ENCODE data around the gene CNIH3. TPM values are rescaled to one million over a fixed set of nuclear protein-coding genes. Genes with fewer than 3 reads are reported as not detected.

The CNIH3 gene
- total and polyA plus RNA-seq, 10 of the 15 experiments (the other 5 are each of a cell fraction or from before 2014, with no cell fraction given), result 0.77 to 5.8 (median 1.8) TPM

- DNase-seq (ENCODE audit: low read depth, low spot score) (no peak), ATAC-seq (no peak), FAIRE-seq (no peak)
- Histone ChIP-seq H3K79me2 (ENCODE audit: control insufficient read depth, insufficient read depth, low read length) (no peaks in the 10 kb centered on the region), H3K4me3 (no peak overlapping the region), H3K4me1 (ENCODE audit: control insufficient read depth, insufficient read depth, low read length) (no peaks in the 10 kb centered on the region), H2AFZ (ENCODE audit: control insufficient read depth, low read depth, low read length) (no peak overlapping the region), H3K36me3 (ENCODE audit: control insufficient read depth in 2 of 2, insufficient read depth in 2 of 2, low read length in 1 of 2) (no peaks in the 10 kb centered on the region), H3K9ac (ENCODE audit: control insufficient read depth, insufficient read depth, low read length) (no peak overlapping the region), H3K9me3 (replicated peaks; ENCODE audit: control insufficient read depth, insufficient read depth, low read length) (no peaks in the 10 kb centered on the region), H3K27ac (ENCODE audit: control insufficient read depth, insufficient read depth) (no peak overlapping the region), H4K20me1 (ENCODE audit: control insufficient read depth, insufficient read depth) (no peaks in the 10 kb centered on the region), H3K27me3 (replicated peaks in 1 of 2; ENCODE audit: control insufficient read depth in 2 of 2, insufficient read depth in 2 of 2, low read length in 1 of 2) (no peaks in the 10 kb centered on the region), H3K4me2 (ENCODE audit: control insufficient read depth, insufficient read depth) (no peak overlapping the region)
- ChIA-PET SMC1A (ENCODE audit: uncharacterized antibody, unreplicated experiment) (no interaction called here), RAD21 (ENCODE audit: unreplicated experiment) (no interaction called here), POLR2A (interaction anchor here (0.9 kb wide), 1 partner anchor 13 kb away, joined by 3 read pairs; no protein-coding TSS in a partner anchor), CTCF (interaction anchor here (1.0 kb wide), 1 partner anchor 195 kb away, joined by 4 read pairs; no protein-coding TSS in a partner anchor)
- intact Hi-C loops (cut with micrococcal nuclease; ENCODE audit: unreplicated experiment), result no loop called here
- in situ Hi-C loops (cut with MboI), result no loop called here
- no TSS peak for BruUV-seq (replicated peaks)
- TF ChIP-seq NFXL1 (IDR thresholded peaks at IDR 0.05; ENCODE audit: borderline replicate concordance), result no peak
- WGBS (ENCODE audit: insufficient coverage, insufficient replicate concordance, low lambda C conversion rate, missing lambda C conversion rate), result 37% methylated on average over 10 of the region's 10 CpGs
These were observed 40.3 kb downstream of the CNIH3 start for GRCh38 chr1:224656392-224656791.

- no peaks in the 10 kb centered on the region for H3K9me3 ChIP-seq (replicated peaks; ENCODE audit: control insufficient read depth, insufficient read depth, low read length)
- RAD21 ChIA-PET (ENCODE audit: unreplicated experiment), result no interaction called here
- POLR2A ChIA-PET, result no interaction called here
- H4K20me1 ChIP-seq (ENCODE audit: control insufficient read depth, insufficient read depth), result no peaks in the 10 kb centered on the region
- H3K4me2 ChIP-seq (ENCODE audit: control insufficient read depth, insufficient read depth), result no peak overlapping the region
- CTCF ChIA-PET, result interaction anchor here (1.3 kb wide), 1 partner anchor 15 kb away, joined by 3 read pairs; no protein-coding TSS in a partner anchor
- no peak overlapping the region for H3K27ac ChIP-seq (ENCODE audit: control insufficient read depth, insufficient read depth)
- H3K27me3 ChIP-seq (replicated peaks in 1 of 2; ENCODE audit: control insufficient read depth in 2 of 2, insufficient read depth in 2 of 2, low read length in 1 of 2), result no peaks in the 10 kb centered on the region
- intact Hi-C loops (cut with micrococcal nuclease; ENCODE audit: unreplicated experiment), result no loop called here
- no peak overlapping the region for H3K9ac ChIP-seq (ENCODE audit: control insufficient read depth, insufficient read depth, low read length)
- 7% methylated on average over 5 of the region's 5 CpGs for WGBS (ENCODE audit: insufficient coverage, insufficient replicate concordance, low lambda C conversion rate, missing lambda C conversion rate)
- H2AFZ ChIP-seq (ENCODE audit: control insufficient read depth, low read depth, low read length), result no peak overlapping the region
- no peak overlapping the region for H3K4me3 ChIP-seq
- FAIRE-seq, result no peak
- in situ Hi-C loops (cut with MboI), result no loop called here
- H3K4me1 ChIP-seq (ENCODE audit: control insufficient read depth, insufficient read depth, low read length), result no peaks in the 10 kb centered on the region
- BruUV-seq (replicated peaks), result no TSS peak
- no peak for DNase-seq (ENCODE audit: low read depth, low spot score)
- no peaks in the 10 kb centered on the region for H3K79me2 ChIP-seq (ENCODE audit: control insufficient read depth, insufficient read depth, low read length)
- SMC1A ChIA-PET (ENCODE audit: uncharacterized antibody, unreplicated experiment), result interaction anchor here (1.0 to 1.7 kb wide), 5 partner anchors 11 to 191 kb away, joined by 3 to 5 read pairs (median 3); no protein-coding TSS in a partner anchor
- ATAC-seq, result no peak
- no peaks in the 10 kb centered on the region for H3K36me3 ChIP-seq (ENCODE audit: control insufficient read depth in 2 of 2, insufficient read depth in 2 of 2, low read length in 1 of 2)
- TF ChIP-seq ZNF687 (IDR thresholded peaks at IDR 0.05) (no peak), KDM1A (IDR thresholded peaks at IDR 0.05; ENCODE audit: borderline replicate concordance) (no peak), PKNOX1 (IDR thresholded peaks at IDR 0.05) (no peak), ZBTB33 (IDR thresholded peaks at IDR 0.05) (no peak), PAX8 (IDR thresholded peaks at IDR 0.05) (no peak), POLR2A (IDR thresholded peaks at IDR 0.05; ENCODE audit: low read depth, low read length) (no peak), NFYB (IDR thresholded peaks at IDR 0.05; ENCODE audit: insufficient read depth, low read depth, low read length) (no peak), CBFB (IDR thresholded peaks at IDR 0.05; ENCODE audit: low read depth) (no peak), TARDBP (IDR thresholded peaks at IDR 0.05; ENCODE audit: borderline replicate concordance) (no peak), HDAC2 (IDR thresholded peaks at IDR 0.05) (no peak), PML (IDR thresholded peaks at IDR 0.05; ENCODE audit: low read length) (no peak)
These were observed 44.0 kb downstream of the CNIH3 start for GRCh38 chr1:224660074-224660473.

All from GM12878 (cell line).